A673 (cell line): Measurements from ENCODE around the gene ITGB1BP1.

Experiments used
- CTCF ChIP-seq: fragments of 300-800, 200-600 bp; sonication (generic); conservative IDR thresholded peaks from 2 replicates; pipeline ENCODE4 v1.5.1; 2017; ENCODE audit warnings: low read depth, mild to moderate bottlenecking, antibody characterized with exemption, low read length, moderate library complexity, mixed read lengths
- EZH2 ChIP-seq: fragments of 200-600 bp; sonication (generic); IDR thresholded peaks from 2 replicates; pipeline ENCODE4 v1.6.1; 2017; ENCODE audit warnings: borderline replicate concordance, low read depth, mild to moderate bottlenecking, mixed read lengths, antibody characterized with exemption, low read length; ENCODE audit not compliant: poor library complexity, severe bottlenecking

- TF ChIP-seq CTCF (no peak), EZH2 (no peak)
Observed at GRCh38 chr2:9462886-9463697, 39.8 kb upstream of the ITGB1BP1 start.
